Measurements from ENCODE around the gene DEPDC5.

The DEPDC5 gene

GRCh38 chr22:31933816-31934482 lies 180.1 kb downstream of the DEPDC5 start:
- H3K4me1 ChIP-seq, result no peaks in the 10 kb centered on the region
- no peaks in the 10 kb centered on the region for H3K9me3 ChIP-seq (ENCODE audit: control insufficient read depth, low read length)
- no peak overlapping the region for H3K4me2 ChIP-seq (ENCODE audit: low read length)
- H3K9ac ChIP-seq, result no peak overlapping the region
- no peak for TF ChIP-seq CTCF (IDR thresholded peaks at IDR 0.05)
- no peak overlapping the region for H3K27ac ChIP-seq
- H3K79me2 ChIP-seq, result no peaks in the 10 kb centered on the region
- no peak overlapping the region for H3K4me3 ChIP-seq (ENCODE audit: low read depth, low read length)
- no peaks in the 10 kb centered on the region for H3K27me3 ChIP-seq (ENCODE audit: control insufficient read depth, insufficient read depth, low read length)
- H2AFZ ChIP-seq, result no peak overlapping the region
- H3K36me3 ChIP-seq (ENCODE audit: control insufficient read depth, insufficient read depth, low read length), result no peaks in the 10 kb centered on the region

GRCh38 chr22:31935961-31936635 lies 182.3 kb downstream of the DEPDC5 start:
- H3K79me2 ChIP-seq, result no peaks in the 10 kb centered on the region
- H3K9me3 ChIP-seq (ENCODE audit: control insufficient read depth, low read length), result no peaks in the 10 kb centered on the region
- no peak overlapping the region for H3K4me3 ChIP-seq (ENCODE audit: low read depth, low read length)
- H3K27ac ChIP-seq, result no peak overlapping the region
- TF ChIP-seq CTCF (IDR thresholded peaks at IDR 0.05), result no peak
- no peak overlapping the region for H2AFZ ChIP-seq
- H3K9ac ChIP-seq, result no peak overlapping the region
- no peak overlapping the region for H3K4me2 ChIP-seq (ENCODE audit: low read length)
- no peaks in the 10 kb centered on the region for H3K36me3 ChIP-seq (ENCODE audit: control insufficient read depth, insufficient read depth, low read length)
- no peaks in the 10 kb centered on the region for H3K4me1 ChIP-seq
- H3K27me3 ChIP-seq (ENCODE audit: control insufficient read depth, insufficient read depth, low read length), result no peaks in the 10 kb centered on the region

GRCh38 chr22:31937341-31937740 lies 183.5 kb downstream of the DEPDC5 start:
- Histone ChIP-seq H3K36me3 (ENCODE audit: control insufficient read depth, insufficient read depth, low read length) (no peaks in the 10 kb centered on the region), H3K4me1 (no peaks in the 10 kb centered on the region), H3K79me2 (no peaks in the 10 kb centered on the region), H3K27me3 (ENCODE audit: control insufficient read depth, insufficient read depth, low read length) (no peaks in the 10 kb centered on the region), H3K9ac (no peak overlapping the region), H3K4me3 (ENCODE audit: low read depth, low read length) (no peak overlapping the region), H3K9me3 (ENCODE audit: control insufficient read depth, low read length) (no peaks in the 10 kb centered on the region), H3K4me2 (ENCODE audit: low read length) (no peak overlapping the region), H3K27ac (no peak overlapping the region), H2AFZ (no peak overlapping the region)
- no peak for TF ChIP-seq CTCF (IDR thresholded peaks at IDR 0.05)

GRCh38 chr22:31938296-31938695 lies 184.5 kb downstream of the DEPDC5 start:
- TF ChIP-seq CTCF (IDR thresholded peaks at IDR 0.05), result no peak
- H3K36me3 ChIP-seq (ENCODE audit: control insufficient read depth, insufficient read depth, low read length), result no peaks in the 10 kb centered on the region
- no peak overlapping the region for H3K4me3 ChIP-seq (ENCODE audit: low read depth, low read length)
- H3K79me2 ChIP-seq, result no peaks in the 10 kb centered on the region
- H3K9me3 ChIP-seq (ENCODE audit: control insufficient read depth, low read length), result no peaks in the 10 kb centered on the region
- H3K4me1 ChIP-seq, result no peaks in the 10 kb centered on the region
- no peak overlapping the region for H2AFZ ChIP-seq
- H3K4me2 ChIP-seq (ENCODE audit: low read length), result no peak overlapping the region
- H3K27ac ChIP-seq, result no peak overlapping the region
- H3K9ac ChIP-seq, result no peak overlapping the region
- H3K27me3 ChIP-seq (ENCODE audit: control insufficient read depth, insufficient read depth, low read length), result no peaks in the 10 kb centered on the region

- Histone ChIP-seq H3K4me2 (ENCODE audit: low read length) (no peak overlapping the region), H3K27ac (no peak overlapping the region), H3K4me1 (no peaks in the 10 kb centered on the region), H2AFZ (no peak overlapping the region), H3K36me3 (ENCODE audit: control insufficient read depth, insufficient read depth, low read length) (no peaks in the 10 kb centered on the region), H3K27me3 (ENCODE audit: control insufficient read depth, insufficient read depth, low read length) (no peaks in the 10 kb centered on the region), H3K4me3 (ENCODE audit: low read depth, low read length) (no peak overlapping the region), H3K9ac (no peak overlapping the region), H3K79me2 (no peaks in the 10 kb centered on the region), H3K9me3 (ENCODE audit: control insufficient read depth, low read length) (no peaks in the 10 kb centered on the region)
- no peak for TF ChIP-seq CTCF (IDR thresholded peaks at IDR 0.05)
Observed at GRCh38 chr22:31940506-31940905, 186.7 kb downstream of the DEPDC5 start.

Measured in parathyroid adenoma (tissue), 2 donors.